HepG2 (cell line): ENCODE results near the gene HDAC5. TPM values are rescaled to one million over a fixed set of nuclear protein-coding genes. Genes with fewer than 3 reads are reported as not detected.

Experiments
- CC2D1A ChIP-seq: sonication (generic); formaldehyde crosslinking; IDR thresholded peaks from 2 replicates; pipeline ENCODE4 v1.8.1; 2023; ENCODE audit warnings: mild to moderate bottlenecking, missing genetic modification reagents
- DMAP1 ChIP-seq: IDR thresholded peaks from 2 replicates; pipeline ENCODE4 v1.6.1; 2016
- E2F5 ChIP-seq: sonication (generic); formaldehyde crosslinking; conservative IDR thresholded peaks from 2 replicates; pipeline ENCODE4 v1.4.0; 2020; ENCODE audit warnings: missing genetic modification reagents
- GMEB2 ChIP-seq: IDR thresholded peaks from 2 replicates; pipeline ENCODE4 v1.6.1; 2016; ENCODE audit warnings: missing biosample characterization, missing genetic modification reagents, low read depth
- HDAC6 ChIP-seq: fragments of 200-600 bp; sonication (generic); IDR thresholded peaks from 2 replicates; pipeline ENCODE4 v1.7.0; 2017; ENCODE audit warnings: mild to moderate bottlenecking, antibody characterized with exemption, low read length, low read depth
- IRF9 ChIP-seq: sonication (generic); formaldehyde crosslinking; IDR thresholded peaks from 2 replicates; pipeline ENCODE4 v1.8.0; 2022; ENCODE audit warnings: missing genetic modification reagents, mild to moderate bottlenecking, borderline replicate concordance
- KAT7 ChIP-seq: IDR thresholded peaks from 2 replicates; pipeline ENCODE4 v1.6.1; 2018; ENCODE audit warnings: borderline replicate concordance, missing compliant biosample characterization
- MXI1 ChIP-seq: IDR thresholded peaks from 3 replicates; pipeline ENCODE4 v1.6.1; 2012; ENCODE audit warnings: low read depth, low read length, inconsistent platforms, borderline replicate concordance
- NCOA1 ChIP-seq: sonication (generic); formaldehyde crosslinking; IDR thresholded peaks from 2 replicates; pipeline ENCODE4 v1.9.0; 2021; ENCODE audit warnings: missing genetic modification reagents
- PHF8 ChIP-seq: sonication (generic); formaldehyde crosslinking; IDR thresholded peaks from 2 replicates; pipeline ENCODE4 v1.5.0; 2020; ENCODE audit warnings: missing genetic modification reagents
- PRMT3 ChIP-seq: sonication (generic); formaldehyde crosslinking; IDR thresholded peaks from 2 replicates; pipeline ENCODE4 v1.8.1; 2022; ENCODE audit warnings: low read depth, mild to moderate bottlenecking, moderate library complexity, missing genetic modification reagents, borderline replicate concordance
- ZBTB4 ChIP-seq: sonication (generic); formaldehyde crosslinking; IDR thresholded peaks from 2 replicates; pipeline ENCODE4 v1.4.0; 2020; ENCODE audit warnings: missing genetic modification reagents, mild to moderate bottlenecking, borderline replicate concordance
- ZC3H13 ChIP-seq: sonication (generic); formaldehyde crosslinking; IDR thresholded peaks from 2 replicates; pipeline ENCODE4 v1.8.1; 2023; ENCODE audit warnings: mild to moderate bottlenecking, missing genetic modification reagents, moderate library complexity
- ZNF143 ChIP-seq: sonication (generic); formaldehyde crosslinking; IDR thresholded peaks from 2 replicates; pipeline ENCODE4 v1.4.0; 2020; ENCODE audit warnings: missing genetic modification reagents
- ZNF251 ChIP-seq: sonication (generic); formaldehyde crosslinking; IDR thresholded peaks from 2 replicates; pipeline ENCODE4 v1.9.0; 2021; ENCODE audit warnings: mild to moderate bottlenecking, missing genetic modification reagents
- ZNF296 ChIP-seq: sonication (generic); formaldehyde crosslinking; conservative IDR thresholded peaks from 2 replicates; pipeline ENCODE4 v1.5.0; 2020; ENCODE audit warnings: mild to moderate bottlenecking, missing genetic modification reagents
- ZNF432 ChIP-seq: sonication (generic); formaldehyde crosslinking; IDR thresholded peaks from 2 replicates; pipeline ENCODE4 v1.5.0; 2020; ENCODE audit warnings: missing genetic modification reagents, mild to moderate bottlenecking, borderline replicate concordance
- ZNF720 ChIP-seq: sonication (generic); formaldehyde crosslinking; IDR thresholded peaks from 2 replicates; pipeline ENCODE4 v1.4.0; 2020; ENCODE audit warnings: missing genetic modification reagents
- ZNF770 ChIP-seq: sonication (generic); formaldehyde crosslinking; IDR thresholded peaks from 2 replicates; pipeline ENCODE4 v1.5.0; 2020; ENCODE audit warnings: mild to moderate bottlenecking, missing genetic modification reagents
- ZNF792 ChIP-seq: IDR thresholded peaks from 2 replicates; pipeline ENCODE4 v1.6.1; 2016
- ZSCAN25 ChIP-seq: sonication (generic); formaldehyde crosslinking; IDR thresholded peaks from 2 replicates; pipeline ENCODE4 v1.8.0; 2022; ENCODE audit warnings: mild to moderate bottlenecking, missing genetic modification reagents
- polyA plus RNA-seq, 8 experiments: library from polyadenylated mRNA; depleted of rRNA in 3 of 8; stranded (reverse) in 7 of 8; unstranded in 1 of 8; fragments of >200 nt; fragmentation: Illumina TruSeq in 4 of 8; extraction: Trizol in 4 of 8; gene quantifications; 2 replicates each; pipeline versions ENCODE4 v1.2.1 to v1.2.3, GENCODE V29; 2011 to 2016; ENCODE audit warnings: low read depth in 4 of 8, missing spikeins in 1 of 8, mixed read lengths in 1 of 8; ENCODE audit not compliant: insufficient read depth in 1 of 8
- total RNA-seq, 5 experiments: library from RNA; depleted of rRNA; stranded (reverse); fragments of >200 nt; fragmentation: Illumina TruSeq; extraction: Trizol; gene quantifications; 2 replicates each; pipeline ENCODE4 v1.2.3, GENCODE V29; 2016; ENCODE audit warnings: low read depth in 1 of 5

Gene HDAC5
- total and polyA plus RNA-seq, 2 of the 13 experiments (the other 11 are each of a cell fraction or from before 2014, with no cell fraction given): 46.4 to 85.4 TPM

- TF ChIP-seq CC2D1A (CRISPR knock-in tag): 0 out of 2 replicates have a peak, but pooled peaks have one; percentile 22
- 0 out of 2 replicates have a peak, but pooled peaks have one; percentile 37 for TF ChIP-seq GMEB2
- peak; percentile 91 for TF ChIP-seq ZNF770
- TF ChIP-seq ZC3H13 (CRISPR knock-in tag): peak; percentile 95; the same call in 1 of the 2 replicates
- peak; percentile 73 for TF ChIP-seq PHF8 (CRISPR knock-in tag)
- TF ChIP-seq DMAP1 (CRISPR knock-in tag): peak; percentile 79
- no peak; the same call in 1 of the 2 replicates for TF ChIP-seq ZNF720 (CRISPR knock-in tag)
- no peak for TF ChIP-seq HDAC6
- peak; percentile 87; the same call in 1 of the 2 replicates for TF ChIP-seq KAT7
- TF ChIP-seq ZNF143 (CRISPR knock-in tag): peak; percentile 48
- peak; percentile 87 for TF ChIP-seq ZNF792 (CRISPR knock-in tag)
- no peak for TF ChIP-seq ZNF251 (CRISPR knock-in tag)
- TF ChIP-seq PRMT3 (CRISPR knock-in tag): no peak
- peak; percentile 20; the same call in 1 of the 2 replicates for TF ChIP-seq ZNF296 (CRISPR knock-in tag)
- TF ChIP-seq ZNF432 (CRISPR knock-in tag): peak; percentile 32; the same call in 1 of the 2 replicates
- peak; percentile 98 for TF ChIP-seq ZBTB4
- no peak; the same call in 1 of the 2 replicates for TF ChIP-seq E2F5 (CRISPR knock-in tag)
- TF ChIP-seq NCOA1 (CRISPR knock-in tag): peak; percentile 85; the same call in 1 of the 2 replicates
- TF ChIP-seq IRF9 (CRISPR knock-in tag): peak; percentile 94
- TF ChIP-seq MXI1: peak; percentile 92; the same call in 2 of the 3 replicates
- TF ChIP-seq ZSCAN25: peak; percentile 96
Observed at GRCh38 chr17:44110823-44111633, 12.4 kb downstream of the HDAC5 start (continued).
